ENCODE data around the gene ACAN. TPM values are rescaled to one million over a fixed set of nuclear protein-coding genes. Genes with fewer than 3 reads are reported as not detected.

ACAN gene
- total and polyA plus RNA-seq, 9 of the 15 experiments (the other 6 are each of a cell fraction or from before 2014, with no cell fraction given) = not detected

- TF ChIP-seq ATF4 (CRISPR knock-in tag; IDR thresholded peaks at IDR 0.05) = no peak
- TF ChIP-seq CBX3 (IDR thresholded peaks at IDR 0.05; ENCODE audit: borderline replicate concordance in 1 of 2, low read length in 2 of 2) = no peak
- TF ChIP-seq RAD21 (CRISPR knock-in tag; conservative IDR thresholded peaks at IDR 0.05 in 1 of 2, IDR thresholded peaks at IDR 0.05 in 1 of 2) = peak; percentile 38 to 52; a peak in 3 of 4 replicates
Observed at GRCh38 chr15:88897456-88898194, 94.4 kb downstream of the ACAN start (continued).

- Histone ChIP-seq H3K79me2 (ENCODE audit: control insufficient read depth, insufficient read depth, low read length) (no peaks in the 10 kb centered on the region), H2AFZ (ENCODE audit: low read depth, low read length) (no peak overlapping the region), H3K9me3 (replicated peaks; ENCODE audit: control insufficient read depth, insufficient read depth, low read depth, low read length) (no peaks in the 10 kb centered on the region), H4K20me1 (replicated peaks; ENCODE audit: control insufficient read depth, insufficient read depth, low read length) (no peaks in the 10 kb centered on the region), H3K4me2 (ENCODE audit: insufficient read depth, low read length) (no peak overlapping the region), H3K27me3 (ENCODE audit: control insufficient read depth in 2 of 2, insufficient read depth in 2 of 2, low read length in 2 of 2) (no peaks in the 10 kb centered on the region), H3K9me1 (ENCODE audit: control insufficient read depth, insufficient read depth, low read length) (no peaks in the 10 kb centered on the region), H3K9ac (ENCODE audit: insufficient read depth in 1 of 2, low read depth in 2 of 2, low read length in 2 of 2) (peak overlapping the region in 1 of 2 experiments; percentile 35; a peak in 1 of 4 replicates), H3K27ac (ENCODE audit: extremely low read depth, low read depth, low read length) (no peak overlapping the region), H3K4me1 (replicated peaks in 1 of 2; ENCODE audit: control insufficient read depth in 2 of 2, insufficient read depth in 2 of 2, low read length in 2 of 2) (peaks cover 9 to 43% of the 10 kb centered on the region in 2 experiments; a peak in 4 of 5 replicates), H3K4me3 (no peak overlapping the region), H3K36me3 (ENCODE audit: control insufficient read depth, insufficient read depth, low read length) (peaks cover 41% of the 10 kb centered on the region; the same call in 2 of the 3 replicates)
- DNase-seq (ENCODE audit: extremely low read depth in 1 of 4, low spot score in 3 of 4) (no peak), FAIRE-seq (no peak), ATAC-seq (no peak)
- ChIA-PET POLR2A (interaction anchor here (1.5 kb wide), 1 partner anchor 13 kb away, joined by 4 read pairs; no protein-coding TSS in a partner anchor), CTCF (ENCODE audit: low intra/inter-chr PET ratio) (no interaction called here)
- TSS peak; percentile 49 for BruUV-seq (replicated peaks)
- in situ Hi-C loops (cut with MboI) (no loop called here), intact Hi-C loops (cut with micrococcal nuclease) (loop anchor here (5.0 kb wide), 1 partner anchor 279 kb away; no protein-coding TSS in a partner anchor)
- 93% methylated on average over 4 of the region's 15 CpGs for WGBS (ENCODE audit: insufficient coverage, low coverage, missing lambda C conversion rate)
- peak; percentile 60 for TF ChIP-seq POLR2G (IDR thresholded peaks at IDR 0.05; ENCODE audit: low read depth, low read length)
- no peak for TF ChIP-seq ZNF280A (IDR thresholded peaks at IDR 0.05; ENCODE audit: low read depth, partially characterized antibody)
Observed at GRCh38 chr15:88898736-88899135, 95.5 kb downstream of the ACAN start.

All from K562 (cell line).